Measurements from ENCODE around the gene PHACTR2.

PHACTR2 gene

GRCh38 chr6:143878272-143878760 lies 200.6 kb downstream of the PHACTR2 start:
- H3K4me3 ChIP-seq (ENCODE audit: low read depth, low read length): no peak overlapping the region
- no peak for TF ChIP-seq CTCF (IDR thresholded peaks at IDR 0.05; ENCODE audit: low read depth, low read length)
- in situ Hi-C loops (cut with HindIII; ENCODE audit: low sequenced_read_pairs): no loop called here
- no peak for DNase-seq (ENCODE audit: low read depth, low spot score)

GRCh38 chr6:143880412-143880811 lies 202.6 kb downstream of the PHACTR2 start:
- TF ChIP-seq CTCF (IDR thresholded peaks at IDR 0.05; ENCODE audit: low read depth, low read length): no peak
- no peak overlapping the region for H3K4me3 ChIP-seq (ENCODE audit: low read depth, low read length)
- DNase-seq (ENCODE audit: low read depth, low spot score): no peak
- in situ Hi-C loops (cut with HindIII; ENCODE audit: low sequenced_read_pairs): no loop called here
